ENCODE measurements around the gene HOXB3.

GRCh38 chr17:48568499-48569239 lies 21.4 kb downstream of the HOXB3 start:
- TF ChIP-seq CTCF (IDR thresholded peaks at IDR 0.05), result no peak
- no peak for TF ChIP-seq POLR2A (IDR thresholded peaks at IDR 0.05)
- TF ChIP-seq POLR2AphosphoS5 (IDR thresholded peaks at IDR 0.05), result no peak

Measured in prostate gland (tissue), 2 donors.